Astrocyte of the cerebellum (primary cell): ENCODE results near the gene P2RX3.

ENCODE experiments used
- DNase-seq: peaks from one replicate; pipeline ENCODE4 v3.0.0-alpha.2; 2011; ENCODE audit warnings: low read depth
- H3K4me3 ChIP-seq: 2 replicates; pipeline ENCODE4 v1.5.1; 2011; ENCODE audit warnings: mild to moderate bottlenecking, low read depth, low read length, moderate library complexity
- in situ Hi-C: cut with HindIII; loops from 2 replicates; pipeline ENCODE4 v1.10.0; 2017; ENCODE audit warnings: low sequenced_read_pairs
- TF ChIP-seq, protein P1 (sequence below): IDR thresholded peaks from 2 replicates; pipeline ENCODE4 v1.5.1; 2012; ENCODE audit warnings: low read length, low read depth, moderate library complexity, mild to moderate bottlenecking; ENCODE audit errors: missing control alignments

P2RX3 gene

DNA sequence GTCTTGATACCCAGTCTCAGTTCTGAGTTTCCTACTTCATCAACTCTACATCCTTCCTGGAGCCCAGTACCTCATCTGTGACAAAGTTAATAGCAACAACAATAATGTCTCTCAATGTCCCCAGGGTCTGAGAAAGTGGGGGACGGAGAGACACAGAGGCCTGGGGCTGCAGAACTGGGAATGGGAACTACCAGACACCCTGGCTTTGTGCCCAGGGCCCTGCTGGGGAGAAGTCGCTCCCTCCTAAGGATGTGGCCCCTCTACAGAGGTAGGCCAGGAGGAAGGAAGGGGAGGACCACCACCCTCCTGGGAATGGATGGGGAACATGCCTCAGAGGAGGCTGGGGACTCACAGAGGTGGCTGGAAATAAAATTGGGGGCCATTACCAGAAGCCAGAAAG lies 37.3 kb downstream of the P2RX3 start:
- no peak for DNase-seq
- H3K4me3 ChIP-seq, result no peak overlapping the region
- in situ Hi-C loops, result no loop called here
- TF ChIP-seq, protein P1, sequence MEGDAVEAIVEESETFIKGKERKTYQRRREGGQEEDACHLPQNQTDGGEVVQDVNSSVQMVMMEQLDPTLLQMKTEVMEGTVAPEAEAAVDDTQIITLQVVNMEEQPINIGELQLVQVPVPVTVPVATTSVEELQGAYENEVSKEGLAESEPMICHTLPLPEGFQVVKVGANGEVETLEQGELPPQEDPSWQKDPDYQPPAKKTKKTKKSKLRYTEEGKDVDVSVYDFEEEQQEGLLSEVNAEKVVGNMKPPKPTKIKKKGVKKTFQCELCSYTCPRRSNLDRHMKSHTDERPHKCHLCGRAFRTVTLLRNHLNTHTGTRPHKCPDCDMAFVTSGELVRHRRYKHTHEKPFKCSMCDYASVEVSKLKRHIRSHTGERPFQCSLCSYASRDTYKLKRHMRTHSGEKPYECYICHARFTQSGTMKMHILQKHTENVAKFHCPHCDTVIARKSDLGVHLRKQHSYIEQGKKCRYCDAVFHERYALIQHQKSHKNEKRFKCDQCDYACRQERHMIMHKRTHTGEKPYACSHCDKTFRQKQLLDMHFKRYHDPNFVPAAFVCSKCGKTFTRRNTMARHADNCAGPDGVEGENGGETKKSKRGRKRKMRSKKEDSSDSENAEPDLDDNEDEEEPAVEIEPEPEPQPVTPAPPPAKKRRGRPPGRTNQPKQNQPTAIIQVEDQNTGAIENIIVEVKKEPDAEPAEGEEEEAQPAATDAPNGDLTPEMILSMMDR, result no peak

DNA sequence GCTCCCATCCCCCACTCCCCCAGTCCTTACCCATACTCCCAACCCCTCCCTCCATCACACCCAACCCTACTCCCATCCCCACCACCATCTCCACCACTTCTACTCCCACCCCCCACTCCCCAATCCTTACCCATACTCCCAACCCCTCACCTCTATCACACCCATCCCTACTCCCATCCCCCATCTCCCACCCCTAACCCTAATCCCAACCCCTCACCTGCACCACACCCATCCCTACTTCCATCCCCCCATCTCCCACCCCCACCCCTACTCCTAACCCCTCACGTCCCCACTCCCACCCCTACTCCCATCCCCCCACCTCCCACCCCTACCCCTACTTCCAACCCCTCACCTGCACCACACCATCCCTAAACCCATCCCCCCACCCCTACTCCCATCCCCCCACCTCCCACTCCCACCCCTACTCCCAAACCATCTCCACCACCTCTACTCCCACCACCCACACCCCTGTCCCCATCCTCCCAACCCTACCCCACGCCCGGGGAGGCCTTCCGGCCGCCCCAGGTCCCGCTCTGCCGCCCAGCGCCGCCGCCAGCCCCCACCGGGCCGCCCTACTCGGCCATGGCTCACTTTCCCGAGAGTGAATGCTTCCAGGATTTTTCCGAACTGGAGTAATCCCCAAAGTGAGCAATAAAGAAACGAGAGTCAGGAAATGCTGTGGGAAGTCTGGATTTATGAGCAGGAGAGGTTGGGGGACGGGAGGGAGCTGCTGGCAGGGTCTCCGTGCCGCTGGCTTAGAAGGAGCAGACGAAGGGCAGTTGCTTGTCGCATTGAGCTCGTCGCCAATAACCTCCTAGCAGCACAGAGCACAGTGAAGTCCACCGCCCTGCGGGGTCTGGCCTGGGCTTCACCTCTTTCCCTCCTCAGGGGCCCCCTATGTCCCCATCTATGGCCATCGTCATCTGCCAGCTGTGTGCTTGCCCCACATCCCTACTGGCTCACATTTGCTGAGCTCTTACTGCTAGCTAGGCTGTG lies 38.2 kb downstream of the P2RX3 start:
- DNase-seq, result no peak
- H3K4me3 ChIP-seq, result no peak overlapping the region
- in situ Hi-C loops, result no loop called here
- TF ChIP-seq, protein P1, result no peak

DNA sequence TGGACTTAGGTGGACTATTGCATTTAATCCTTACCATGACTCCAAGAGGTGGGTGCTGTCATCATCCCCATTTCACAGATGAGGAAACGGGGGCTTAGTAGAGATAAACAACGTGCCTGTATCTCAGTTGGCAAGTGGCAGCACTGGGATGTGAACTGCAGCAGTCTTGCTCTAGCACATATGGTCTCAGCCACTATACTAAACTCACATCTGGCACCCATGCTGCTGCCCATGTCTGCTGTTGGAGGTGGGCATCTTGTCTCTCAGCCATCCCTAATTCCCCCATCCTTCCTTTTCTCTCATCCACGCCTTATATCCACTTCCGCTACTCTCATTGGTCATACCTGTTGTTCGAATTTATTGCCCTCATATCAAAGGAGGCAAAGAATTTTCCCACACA lies 39.0 kb downstream of the P2RX3 start:
- in situ Hi-C loops, result no loop called here
- DNase-seq, result no peak
- TF ChIP-seq, protein P1, result no peak

DNA sequence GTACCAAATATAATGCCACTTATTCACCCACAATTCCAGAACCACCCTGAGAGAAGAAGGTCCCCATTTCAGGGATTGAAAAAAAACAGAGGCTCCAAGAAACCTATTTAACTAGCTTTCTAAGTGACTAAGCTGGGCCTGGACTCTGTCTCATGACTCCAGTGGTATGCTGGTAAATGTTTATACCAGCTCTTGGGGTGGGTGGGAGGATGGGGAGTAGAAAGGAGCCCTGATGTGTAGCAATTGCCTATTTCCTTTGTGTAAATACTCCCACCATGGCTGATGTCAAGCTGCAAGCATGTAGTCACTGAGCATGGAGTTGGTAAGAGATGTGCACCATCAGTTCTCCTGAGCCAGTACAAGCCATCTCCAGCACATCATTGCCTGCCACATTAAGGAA lies 40.0 kb downstream of the P2RX3 start:
- no peak overlapping the region for H3K4me3 ChIP-seq
- in situ Hi-C loops, result no loop called here
- DNase-seq, result no peak
- TF ChIP-seq, protein P1, result no peak

More for the DNA sequence above, 39.0 kb downstream of the P2RX3 start:
- H3K4me3 ChIP-seq, result no peak overlapping the region

DNA sequence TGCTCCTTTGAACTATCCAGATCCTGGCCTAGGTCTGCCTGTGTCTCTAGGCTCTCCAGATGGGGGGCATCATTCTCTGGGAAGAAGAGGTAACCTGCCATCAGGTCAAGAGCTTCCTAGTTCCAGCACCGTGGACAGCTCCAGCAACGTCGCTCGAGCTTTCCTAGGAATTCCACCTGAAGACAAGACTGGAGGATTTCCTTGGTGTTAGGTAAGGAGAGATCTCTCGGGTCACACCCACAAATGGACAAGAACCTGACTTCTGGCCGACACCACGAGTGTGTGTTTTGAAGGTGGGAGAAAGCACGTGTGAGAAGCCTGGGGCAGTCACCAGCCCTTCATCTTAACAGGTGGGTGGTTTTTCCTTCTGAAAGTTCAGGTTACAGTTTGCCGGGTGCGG lies 41.6 kb downstream of the P2RX3 start:
- in situ Hi-C loops, result no loop called here
- DNase-seq, result peak; percentile 2
- TF ChIP-seq, protein P1, result no peak
- no peak overlapping the region for H3K4me3 ChIP-seq

DNA sequence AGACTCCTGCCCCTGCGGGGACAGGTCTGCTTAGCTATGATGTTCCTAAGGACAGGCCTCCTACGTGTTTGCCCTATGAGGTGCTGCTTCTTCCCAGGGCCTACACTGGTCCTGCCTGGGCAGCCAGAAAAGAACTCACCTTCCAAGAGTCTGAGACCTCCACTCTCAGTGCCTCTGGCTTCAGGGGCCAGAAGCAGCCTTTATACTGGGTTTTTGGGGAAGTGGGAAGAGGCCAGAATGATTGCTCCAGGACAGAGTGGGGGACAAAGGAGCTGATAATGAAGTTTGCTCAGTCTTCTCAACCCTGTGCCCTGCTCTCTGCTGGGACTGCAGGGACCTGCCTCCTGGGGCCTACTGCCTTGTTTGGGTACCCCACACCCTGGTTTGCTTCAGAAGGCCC lies 42.8 kb downstream of the P2RX3 start, which contains the start of gene PRG3:
Gene PRG3, minus strand, starts transcription at position 176 of the 400 bp plus-strand sequence. CDS start 442 bp downstream, outside the sequence.
- no peak within 1 kb of the TSS for H3K4me3 ChIP-seq
- in situ Hi-C loops, result no loop called here
- TF ChIP-seq, protein P1, result no peak
- no peak for DNase-seq
